ENCODE data around the gene BEGAIN.
"Not testable (repeated sequence)": the region's sequence is repeated elsewhere in the genome, so short reads cannot be mapped to it uniquely, and the experiment has no call there.

BEGAIN gene

DNA sequence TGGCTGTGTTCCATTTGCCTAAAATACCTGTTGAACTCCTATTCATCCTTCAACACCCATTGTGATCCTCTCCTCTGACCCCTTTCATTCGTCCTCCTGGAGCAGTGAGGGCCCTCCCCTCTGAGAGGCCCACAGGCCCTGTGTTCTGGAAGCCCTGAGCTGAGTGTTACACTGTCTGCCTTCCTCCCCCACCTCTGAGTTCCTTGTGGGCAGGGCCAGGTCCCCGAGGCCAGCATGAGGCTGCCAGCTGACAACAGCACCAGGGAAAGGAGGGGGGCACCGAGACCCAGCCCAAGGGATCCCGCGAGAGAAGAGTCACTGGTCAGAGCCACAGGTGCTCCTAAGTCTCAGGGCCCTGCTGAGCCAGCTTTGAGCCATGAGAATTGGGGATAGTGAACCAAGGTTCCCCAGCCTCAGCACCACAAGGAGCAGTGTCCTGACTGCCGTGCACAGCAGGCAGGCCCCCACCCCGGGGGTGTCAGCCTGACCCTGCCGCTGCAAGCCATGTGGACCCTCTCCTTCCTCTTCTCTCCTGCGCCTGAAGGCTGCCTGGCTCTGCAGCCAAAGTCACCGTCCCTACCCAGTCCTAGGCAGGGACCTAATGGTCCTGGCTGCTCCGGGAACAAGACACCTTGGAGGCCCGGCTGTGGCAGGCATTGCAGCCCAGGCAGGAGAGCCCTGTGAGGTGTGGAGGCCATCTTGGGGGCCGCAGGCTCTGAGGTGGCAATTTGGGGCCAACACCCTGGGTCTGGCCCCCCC lies 52.5 kb downstream of the BEGAIN start:
- no peak for DNase-seq

DNA sequence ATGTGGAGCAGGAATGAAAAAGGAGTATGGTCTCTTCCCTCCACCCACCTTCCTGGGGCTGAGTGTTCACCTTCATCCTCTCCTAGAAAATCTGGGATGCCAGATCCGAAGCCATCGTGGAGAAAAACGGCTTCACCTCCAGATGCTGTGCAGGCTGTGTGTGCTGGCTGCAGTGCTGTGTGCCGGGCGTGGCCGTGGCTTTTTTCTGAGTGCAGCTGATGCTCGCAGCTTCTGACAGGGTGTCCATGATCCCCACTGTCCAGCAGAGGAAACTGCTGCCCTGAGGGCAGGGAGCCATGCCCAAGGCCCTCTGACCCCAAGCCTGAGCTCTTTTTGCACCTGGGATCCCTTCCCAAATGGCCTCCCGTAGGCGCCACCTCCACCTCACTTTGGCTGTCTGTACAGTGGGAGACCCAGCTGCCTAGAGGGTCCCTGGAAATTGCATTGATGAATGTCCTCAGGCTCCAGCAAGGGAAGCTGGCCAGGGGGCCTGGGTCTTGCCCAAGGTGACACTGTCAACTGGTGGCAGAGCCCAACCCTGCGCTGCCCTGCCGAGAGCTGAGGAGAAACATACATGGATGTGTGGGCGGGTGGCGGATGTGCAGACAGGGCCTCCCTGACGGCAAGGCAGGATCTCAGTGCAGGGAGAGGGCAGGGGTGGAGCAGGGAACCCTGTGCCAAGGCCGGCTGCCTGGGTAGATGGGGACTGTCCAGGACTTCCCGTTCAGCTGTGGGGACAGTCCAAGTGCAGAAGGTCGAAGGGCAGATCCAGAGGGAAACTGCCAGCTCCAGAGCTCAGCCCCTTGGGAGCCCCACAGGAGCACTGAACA lies 53.3 kb downstream of the BEGAIN start:
- no peak for DNase-seq

DNA sequence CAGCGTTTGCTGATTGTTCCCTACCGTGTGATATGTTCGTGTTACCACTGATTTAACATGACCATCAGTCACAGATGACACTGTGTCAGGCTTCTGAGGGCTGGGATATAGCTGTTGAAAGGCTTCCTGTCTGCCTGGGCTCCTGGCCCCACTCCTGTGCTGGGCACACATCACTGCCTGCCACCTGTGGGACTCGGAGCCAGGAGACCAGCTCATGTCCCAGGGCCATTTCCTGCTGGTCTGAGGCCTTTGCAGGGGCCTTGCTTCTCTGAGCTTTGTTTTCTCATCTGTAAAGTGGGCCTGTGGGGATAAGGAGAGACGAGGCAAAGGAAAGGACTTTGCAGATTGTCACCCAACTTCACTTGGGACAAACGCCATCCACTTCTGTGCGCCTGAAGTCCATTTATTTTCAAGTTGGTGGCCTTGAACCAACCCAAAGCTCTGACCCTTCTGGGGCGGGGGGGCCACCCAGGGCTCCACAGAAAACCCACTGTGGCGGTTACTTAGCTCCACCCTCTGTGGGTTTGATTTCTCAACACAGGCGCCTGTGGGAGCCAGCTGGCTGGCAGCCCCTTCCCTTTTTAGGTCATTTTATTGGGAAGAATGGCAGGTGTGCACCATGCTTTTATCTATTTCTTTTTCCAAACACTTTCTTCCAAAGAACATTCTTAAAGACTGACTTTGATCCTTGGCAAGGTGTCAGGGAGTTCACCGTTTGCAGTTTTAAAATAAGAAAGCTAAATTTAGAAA lies 54.1 kb downstream of the BEGAIN start:
- no peak for DNase-seq

DNA sequence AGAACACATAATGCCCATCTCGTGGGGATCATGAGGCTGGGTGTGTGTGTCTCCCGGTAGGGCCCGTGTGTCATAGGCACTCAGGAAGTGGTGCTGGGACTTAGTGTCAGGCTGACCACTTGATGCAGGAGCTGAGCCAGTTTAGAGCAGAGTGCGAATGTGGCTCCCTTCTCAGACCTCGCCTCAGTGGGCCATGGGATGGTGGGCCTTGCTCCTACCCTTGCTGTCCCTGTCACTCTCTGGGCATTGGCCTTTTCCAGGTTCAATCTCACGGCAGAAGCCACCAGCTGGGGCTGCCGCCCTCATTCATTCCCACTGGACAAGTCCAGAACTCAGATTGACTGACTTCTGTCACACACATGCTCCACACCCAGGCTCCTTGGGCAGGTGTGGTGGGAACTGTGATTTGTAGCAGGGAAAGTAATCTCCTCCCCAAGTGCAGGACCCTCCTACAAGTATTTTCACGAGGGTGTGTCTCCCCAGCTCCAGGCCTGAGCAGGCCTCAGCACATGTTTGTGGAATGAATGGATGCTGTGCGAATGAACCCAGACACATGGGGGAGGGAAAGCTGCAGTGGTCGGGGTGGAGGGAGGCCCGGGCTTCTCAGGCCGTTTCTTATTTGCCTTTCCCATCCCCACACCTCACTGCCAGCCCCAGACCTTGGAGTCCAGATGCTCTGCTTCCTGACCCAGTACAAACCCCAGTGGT lies 54.9 kb downstream of the BEGAIN start:
- DNase-seq, result no peak

DNA sequence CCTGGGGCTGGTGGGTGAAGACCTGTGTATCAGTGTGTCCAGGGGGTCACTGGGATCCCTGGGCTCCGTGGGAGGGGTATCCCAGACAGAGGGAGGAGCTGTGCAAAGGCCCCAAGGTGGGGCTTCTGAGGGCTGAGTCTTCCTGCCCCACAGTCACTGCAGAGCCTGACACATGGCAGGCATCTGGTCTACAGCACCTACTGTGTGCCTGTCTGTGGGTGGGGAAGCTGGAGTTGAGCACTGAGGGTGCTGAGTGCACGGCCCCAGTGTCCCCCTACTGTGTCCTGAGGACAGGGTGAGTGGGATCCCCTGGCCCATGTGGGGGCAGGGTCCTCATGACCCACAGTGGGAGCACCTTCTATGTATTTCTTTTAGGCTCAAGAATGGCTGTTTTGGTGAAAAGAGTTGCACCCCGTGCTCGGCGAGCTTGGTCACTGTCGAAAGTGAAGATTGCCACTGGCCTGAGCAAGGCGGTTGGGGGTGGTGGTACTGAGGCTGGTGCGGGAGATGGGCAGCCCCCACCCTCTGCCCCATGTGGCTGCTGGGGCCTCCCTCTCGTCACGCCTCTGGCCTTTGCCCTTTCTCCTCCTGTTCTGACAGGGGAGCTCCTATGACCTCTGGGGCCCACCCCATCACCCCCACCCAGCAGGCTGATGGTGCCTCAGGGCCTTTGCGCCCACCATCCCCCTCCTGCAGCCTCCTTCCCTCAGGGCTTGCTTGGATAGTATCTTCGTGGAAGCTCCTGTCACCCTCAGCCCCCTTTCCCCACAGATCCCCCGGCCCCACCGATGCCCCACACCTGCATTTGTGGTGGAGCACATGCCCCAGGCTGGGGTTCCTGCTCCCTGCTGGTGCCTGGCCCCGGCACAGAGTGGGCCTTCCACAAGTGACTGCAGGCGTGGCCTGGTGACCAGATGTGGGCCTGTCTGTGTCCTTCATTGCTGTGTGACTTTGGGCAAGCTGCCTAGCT lies 55.8 kb downstream of the BEGAIN start:
- no peak for DNase-seq

DNA sequence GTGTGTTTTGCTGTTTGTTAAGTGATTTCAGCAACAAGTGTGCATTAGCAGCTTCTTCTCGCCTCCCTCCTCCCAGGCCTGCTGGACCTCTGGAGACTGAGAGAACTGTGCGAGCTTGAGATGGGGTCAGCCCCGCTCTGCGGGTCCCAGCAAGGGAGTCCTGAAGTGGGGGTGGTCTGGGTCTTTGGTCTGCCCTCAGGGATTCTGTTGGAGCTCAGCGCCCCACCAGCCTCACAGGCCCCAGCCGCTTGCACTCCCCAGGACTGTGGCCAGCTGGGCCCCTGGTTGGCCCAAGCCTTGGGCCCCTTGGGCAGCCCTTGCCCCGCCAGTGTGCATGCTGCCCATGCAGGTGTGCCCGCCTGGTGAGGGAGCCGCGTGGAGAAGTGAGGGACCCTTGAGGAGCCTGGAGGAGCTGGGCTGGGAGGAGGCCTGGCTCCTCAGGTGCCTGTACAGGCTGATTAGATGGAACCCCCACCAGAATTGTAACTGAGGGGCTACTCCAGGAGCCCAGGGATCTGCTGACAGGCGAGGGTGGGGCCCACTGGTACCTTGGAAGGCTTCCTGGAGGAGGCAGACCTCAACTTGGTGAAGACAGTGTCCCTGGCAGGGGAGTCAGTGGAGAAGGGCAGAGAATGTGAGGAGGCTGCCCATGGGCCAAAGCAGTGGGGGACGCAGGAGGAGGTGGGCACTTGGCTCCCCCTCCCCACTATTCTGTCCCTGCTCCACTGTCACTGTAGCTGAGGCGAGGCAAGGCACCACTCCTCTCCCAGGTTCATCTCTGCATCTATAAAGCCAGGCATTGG lies 56.7 kb downstream of the BEGAIN start:
- no peak for DNase-seq

DNA sequence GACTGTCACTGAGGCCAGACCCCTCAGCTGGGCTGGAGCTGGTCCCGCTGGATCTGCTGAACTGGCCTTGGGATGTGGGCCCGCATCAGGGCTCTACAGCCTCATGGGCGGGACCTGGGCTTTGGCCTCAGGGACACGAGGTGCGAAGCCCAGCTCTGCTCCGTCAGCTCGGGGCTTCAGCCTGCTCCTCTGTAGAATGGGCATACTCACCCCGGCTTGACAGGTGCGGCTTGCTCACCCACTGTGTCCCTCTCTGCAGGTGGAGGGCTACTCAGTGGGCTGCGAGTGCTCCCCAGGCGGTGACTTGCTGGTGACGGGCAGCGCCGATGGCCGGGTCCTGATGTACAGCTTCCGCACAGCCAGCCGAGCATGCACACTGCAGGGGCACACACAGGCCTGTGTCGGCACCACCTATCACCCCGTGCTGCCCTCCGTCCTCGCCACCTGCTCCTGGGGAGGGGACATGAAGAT lies 57.6 kb downstream of the BEGAIN start:
- no peak for DNase-seq

DNA sequence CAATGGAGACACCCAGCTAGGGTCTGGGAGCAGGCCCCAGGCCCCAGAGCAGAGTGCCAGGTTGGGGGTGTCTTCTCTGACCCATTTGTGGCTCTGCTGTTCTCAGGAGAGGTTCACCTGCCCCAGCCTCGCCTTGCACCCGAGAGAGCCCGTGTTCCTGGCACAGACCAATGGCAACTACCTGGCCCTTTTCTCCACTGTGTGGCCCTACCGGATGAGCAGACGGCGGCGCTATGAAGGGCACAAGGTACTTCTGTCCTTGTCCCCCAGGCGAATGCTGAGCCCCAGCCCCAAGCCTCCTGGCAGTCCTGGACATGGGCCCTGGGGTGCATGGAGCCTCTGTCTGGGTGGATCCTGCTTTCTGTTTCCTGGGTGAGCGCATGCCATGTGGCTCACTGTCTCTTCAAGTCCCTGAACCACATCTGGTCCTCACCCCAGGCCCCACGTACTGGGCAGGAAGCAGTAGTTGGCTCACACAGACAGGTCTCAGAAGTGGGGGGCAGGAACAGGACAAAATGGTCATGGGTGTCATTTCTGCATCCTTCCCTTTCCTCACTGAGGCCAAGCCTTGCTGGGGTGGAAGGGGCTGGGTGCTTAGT lies 58.2 kb downstream of the BEGAIN start:
- DNase-seq, result no peak

DNA sequence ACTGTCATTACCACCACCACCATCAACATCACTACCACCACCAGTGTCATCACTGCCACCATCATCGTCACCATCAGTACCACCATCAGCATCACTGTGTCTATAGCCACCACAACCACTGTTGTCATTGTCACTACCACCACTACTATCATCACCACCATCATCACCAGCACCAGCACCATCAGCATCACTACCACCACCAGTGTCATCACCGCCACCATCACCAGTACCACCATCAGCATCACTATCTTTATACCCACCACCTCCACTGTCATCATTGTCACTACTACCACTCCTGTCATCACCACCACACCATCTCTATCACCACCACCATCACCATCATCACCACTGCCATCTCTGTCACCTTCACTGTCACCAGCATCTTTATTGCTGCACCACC lies 60.6 kb downstream of the BEGAIN start:
- DNase-seq, result no peak

DNA sequence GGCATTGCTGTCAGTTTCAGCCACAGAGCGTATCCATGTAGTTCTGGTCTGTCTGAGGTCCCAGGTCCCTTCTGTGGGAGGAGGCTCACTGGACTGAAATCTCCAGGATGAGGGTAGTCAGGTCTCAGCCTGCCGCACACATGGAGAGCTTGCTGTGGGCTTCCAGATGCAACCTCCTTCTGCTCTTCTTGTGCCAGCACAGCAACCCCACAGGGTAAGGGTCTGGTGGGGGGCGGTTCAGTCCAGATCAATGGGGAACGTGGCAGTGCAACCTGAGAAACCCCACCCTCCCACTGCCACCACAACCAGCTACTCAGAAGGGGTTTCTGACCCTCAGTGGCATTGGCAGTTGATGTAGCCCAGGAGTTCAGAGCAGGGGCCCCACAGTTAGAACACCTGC lies 61.2 kb downstream of the BEGAIN start:
- no peak for DNase-seq

DNA sequence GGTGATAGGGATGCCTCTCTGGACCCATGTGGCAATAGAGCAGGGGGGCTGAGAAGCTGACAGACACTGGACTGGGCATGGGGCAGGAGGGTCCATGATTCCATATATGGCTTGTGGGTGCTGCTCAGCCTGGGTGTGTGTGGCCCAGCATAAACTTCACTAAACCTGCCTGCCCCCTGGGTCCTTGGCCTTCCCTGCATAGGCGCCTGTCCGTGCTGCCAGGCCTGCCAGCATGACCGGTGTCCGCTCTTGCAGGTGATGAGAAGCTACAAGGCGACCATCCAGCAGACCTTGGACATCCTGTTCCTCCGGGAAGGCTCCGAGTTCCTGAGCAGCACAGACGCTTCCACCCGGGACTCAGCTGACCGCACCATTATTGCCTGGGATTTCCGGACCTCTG lies 61.6 kb downstream of the BEGAIN start:
- no peak for DNase-seq

DNA sequence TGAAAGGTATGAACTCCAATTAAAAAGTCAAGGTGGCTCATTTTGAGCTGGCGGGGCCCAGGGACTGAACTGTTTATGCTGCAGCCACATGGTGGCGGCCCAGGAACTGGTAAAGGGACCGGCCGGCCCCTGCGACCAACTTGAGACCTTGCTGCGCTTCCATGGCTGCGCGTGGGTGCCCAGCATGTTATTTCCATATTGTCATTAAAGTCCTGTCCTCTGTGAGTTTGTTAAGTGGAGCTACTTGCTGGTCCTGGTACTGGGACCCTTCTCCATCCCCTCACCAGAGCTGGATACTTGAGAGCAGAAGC lies 62.3 kb downstream of the BEGAIN start:
- DNase-seq, result no peak

DNA sequence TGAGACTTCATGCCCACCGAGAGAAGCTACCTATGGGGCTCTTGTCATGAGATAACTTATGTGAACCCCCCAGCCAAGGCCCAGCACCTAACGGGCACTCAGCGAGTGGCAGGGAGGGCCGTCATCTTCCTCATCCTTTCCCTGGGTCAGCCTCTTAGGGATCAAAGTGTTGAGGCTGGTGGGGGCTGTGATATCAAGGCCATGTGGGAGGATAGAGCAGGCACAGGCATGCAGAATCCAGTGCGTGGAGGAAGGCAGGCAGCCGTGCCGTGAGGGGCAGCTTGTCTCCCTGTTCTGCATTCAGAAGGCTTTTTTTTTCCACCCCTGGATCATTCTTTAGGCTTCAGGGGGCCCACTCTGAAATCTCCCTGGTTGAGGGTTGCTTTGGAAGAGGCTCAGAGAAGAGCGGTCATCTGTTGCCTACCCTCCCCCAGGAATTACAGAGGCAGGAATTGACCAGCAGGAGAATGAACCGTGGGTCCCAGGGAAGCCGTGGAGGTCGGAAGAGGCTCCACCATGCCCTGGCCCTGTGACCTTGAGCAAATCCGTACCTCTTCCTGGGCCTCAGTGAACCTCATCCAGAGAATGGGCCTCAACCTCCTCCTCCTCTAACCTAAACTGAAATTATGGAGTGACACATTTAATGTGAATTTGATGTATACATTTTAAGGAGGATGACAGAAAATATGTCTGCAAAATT lies 62.8 kb downstream of the BEGAIN start:
- DNase-seq, result no peak

DNA sequence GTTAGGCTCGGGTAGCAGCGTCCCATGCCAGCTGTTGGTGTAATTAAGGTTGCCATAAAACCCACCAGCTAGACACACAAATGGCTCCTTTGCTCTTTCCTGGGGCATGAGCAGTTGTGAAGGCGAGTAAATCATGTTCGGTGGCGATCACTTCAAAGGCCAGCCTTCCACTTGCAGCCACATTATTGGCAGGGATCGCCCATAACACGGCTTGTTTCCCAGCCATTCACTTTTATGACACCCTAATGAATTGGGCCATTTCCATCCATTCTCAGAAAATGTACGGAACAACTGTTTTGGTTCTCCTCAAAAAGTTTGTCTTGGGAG lies 63.4 kb downstream of the BEGAIN start:
- no peak for DNase-seq

DNA sequence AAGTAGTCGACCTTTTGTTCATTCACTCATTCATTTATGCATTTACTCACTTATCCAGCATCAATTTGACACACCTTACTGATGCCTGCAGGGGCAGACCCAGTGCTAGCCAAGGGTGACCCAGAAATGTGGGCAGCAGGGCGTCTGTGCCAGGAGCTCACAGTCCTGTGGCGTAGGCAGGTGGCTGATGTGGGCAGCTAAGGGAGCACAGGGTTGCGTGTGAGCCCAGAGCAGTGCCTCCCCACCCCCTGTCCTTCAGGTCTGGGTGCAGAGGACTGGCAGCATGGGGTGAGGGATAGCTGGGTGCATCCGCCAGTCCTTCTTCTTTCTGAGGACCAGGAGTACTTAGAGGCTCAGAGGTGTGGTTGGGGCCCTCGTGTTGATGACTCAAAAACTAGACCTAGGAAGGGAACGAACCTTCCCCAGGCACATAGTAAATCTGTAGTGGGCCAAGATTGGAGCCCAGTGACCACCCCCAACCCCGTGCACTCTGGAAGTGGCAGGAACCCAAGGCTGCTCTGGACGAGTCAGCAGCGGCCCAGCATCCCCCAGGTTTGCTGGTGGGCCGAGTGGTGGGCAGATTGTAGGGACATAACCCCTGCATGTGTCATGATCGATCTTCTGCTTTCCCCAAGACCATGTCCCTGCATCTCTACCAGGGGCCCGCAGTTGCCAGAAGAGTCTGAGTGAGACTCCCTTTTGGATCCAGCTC lies 63.9 kb downstream of the BEGAIN start:
- DNase-seq, result no peak

DNA sequence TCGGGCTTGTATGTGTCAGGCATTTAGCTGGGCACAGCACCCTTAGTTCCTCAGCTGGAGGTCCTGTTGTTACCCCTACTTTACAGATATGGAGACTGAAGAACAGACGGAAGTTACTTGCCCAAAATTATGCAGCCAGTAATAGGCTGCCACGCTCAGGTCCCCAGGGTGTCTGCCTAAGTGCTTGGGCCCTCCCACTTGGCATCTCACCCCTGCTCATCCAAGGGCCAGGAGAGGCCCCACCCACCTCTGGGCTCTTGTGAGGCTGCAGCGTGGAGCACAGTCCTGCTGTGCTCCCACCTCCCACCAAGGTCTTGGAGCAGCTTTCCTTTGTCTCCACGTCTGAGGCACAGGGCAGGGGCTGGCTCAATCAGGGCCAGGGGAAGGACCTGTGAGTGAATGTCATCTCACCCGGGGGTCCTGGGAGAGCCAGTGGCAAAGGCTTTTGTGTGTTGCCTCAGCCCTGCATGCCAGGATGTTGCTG lies 64.6 kb downstream of the BEGAIN start:
- no peak for DNase-seq

DNA sequence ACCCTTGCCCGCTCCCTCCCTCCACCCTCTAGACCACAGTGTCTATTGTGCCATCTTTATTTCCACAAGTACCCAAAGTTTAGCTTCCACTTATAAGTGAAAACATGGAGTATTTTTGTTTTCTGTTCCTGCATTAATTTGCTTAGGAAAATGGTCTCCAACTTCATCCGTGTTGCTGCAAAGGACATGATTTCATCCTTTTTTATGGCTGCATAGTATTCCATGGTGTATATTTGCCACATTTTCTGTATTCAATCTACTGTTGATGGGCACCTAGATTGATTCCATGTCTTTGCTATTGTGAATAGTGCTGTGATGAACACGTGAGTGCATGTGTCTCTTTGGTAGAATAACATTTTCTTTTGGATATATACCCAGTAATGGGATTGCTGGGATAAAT lies 81.2 kb downstream of the BEGAIN start:
- not testable (repeated sequence) for DNase-seq

DNA sequence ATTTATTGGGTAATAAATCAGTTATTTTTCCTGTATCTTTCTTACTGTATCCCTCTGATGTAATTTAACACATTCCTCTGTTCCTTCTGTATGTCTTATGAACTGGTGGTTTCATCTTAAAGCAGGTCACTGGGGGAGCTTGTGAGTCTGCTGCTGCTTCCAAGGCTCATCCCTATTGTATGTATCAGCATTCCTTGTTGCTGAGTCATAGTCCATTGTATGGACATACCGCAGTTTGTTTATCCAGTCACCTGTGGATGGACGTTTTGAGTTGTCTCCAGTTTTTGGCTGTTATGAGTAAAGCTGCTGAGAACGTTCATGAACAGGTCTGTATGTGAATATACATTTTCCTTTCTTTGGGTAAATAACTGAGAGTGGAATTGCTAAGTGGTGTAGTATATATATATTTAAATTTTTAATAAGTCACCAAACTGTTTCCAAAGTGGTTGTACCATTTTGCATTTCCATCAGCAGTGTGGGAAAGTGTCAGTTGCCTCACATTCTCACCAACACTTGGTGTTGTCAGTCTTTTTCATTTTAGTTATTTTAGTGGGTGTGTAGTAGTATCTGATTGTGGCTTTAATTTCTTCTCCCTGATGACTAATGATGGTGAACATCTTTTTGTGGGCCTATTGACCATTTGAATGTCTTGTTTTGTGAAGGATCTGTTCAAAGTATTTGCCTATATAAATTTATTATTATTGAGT lies 82.7 kb downstream of the BEGAIN start:
- DNase-seq, result no peak

DNA sequence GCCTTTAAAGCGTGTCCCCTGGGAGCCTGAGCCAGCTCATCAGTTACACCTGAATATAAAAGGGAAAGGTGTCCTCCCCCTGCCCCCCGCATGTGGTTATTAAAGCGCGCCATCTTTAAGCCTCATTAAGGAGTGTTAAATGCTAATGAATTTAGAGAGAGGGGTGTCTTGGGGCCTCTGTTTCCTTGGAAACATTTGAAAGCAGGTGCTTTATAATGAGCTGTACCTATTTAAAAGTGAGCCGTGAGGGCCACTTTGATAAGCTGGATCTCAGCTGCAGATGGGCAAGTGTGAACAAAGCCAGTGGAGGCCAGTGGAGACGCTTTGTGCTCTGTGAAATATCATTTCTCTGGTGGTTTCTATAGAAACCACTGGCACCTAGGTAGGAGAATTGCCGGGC lies 84.0 kb downstream of the BEGAIN start:
- no peak for DNase-seq

All from KG1 (cell line).